HepG2 (cell line): ENCODE measurements around the gene GADD45GIP1.

ENCODE experiments used
- CHD4 ChIP-seq: fragments of 200-600 bp; sonication (generic); IDR thresholded peaks from 2 replicates; pipeline ENCODE4 v1.7.0; 2017; ENCODE audit warnings: mild to moderate bottlenecking, low read length, borderline replicate concordance
- CTCF ChIP-seq: sonication (generic); formaldehyde crosslinking; IDR thresholded peaks from 2 replicates; pipeline ENCODE4 v1.5.0; 2020; ENCODE audit warnings: mild to moderate bottlenecking, missing genetic modification reagents, moderate library complexity
- GPN1 ChIP-seq: sonication (generic); formaldehyde crosslinking; IDR thresholded peaks from 2 replicates; pipeline ENCODE4 v1.5.1; 2020; ENCODE audit warnings: missing genetic modification reagents, borderline replicate concordance
- HOXA7 ChIP-seq: sonication (generic); formaldehyde crosslinking; IDR thresholded peaks from 2 replicates; pipeline ENCODE4 v1.8.1; 2022; ENCODE audit warnings: mild to moderate bottlenecking, missing genetic modification reagents, moderate library complexity
- NR2F6 ChIP-seq, 2 experiments: IDR thresholded peaks; 2 replicates each; pipeline ENCODE4 v1.6.1; 2016; ENCODE audit warnings: antibody characterized with exemption in 1 of 2, mild to moderate bottlenecking in 1 of 2
- ZFAT ChIP-seq: sonication (generic); formaldehyde crosslinking; conservative IDR thresholded peaks from 2 replicates; pipeline ENCODE4 v1.8.1; 2023; ENCODE audit warnings: missing genetic modification reagents, inconsistent platforms
- ZNF235 ChIP-seq: sonication (generic); formaldehyde crosslinking; IDR thresholded peaks from 2 replicates; pipeline ENCODE4 v1.8.1; 2023; ENCODE audit warnings: mild to moderate bottlenecking, missing genetic modification reagents, borderline replicate concordance
- ZNF251 ChIP-seq: sonication (generic); formaldehyde crosslinking; IDR thresholded peaks from 2 replicates; pipeline ENCODE4 v1.9.0; 2021; ENCODE audit warnings: mild to moderate bottlenecking, missing genetic modification reagents
- ZNF644 ChIP-seq: IDR thresholded peaks from 2 replicates; pipeline ENCODE4 v1.6.1; 2016; ENCODE audit warnings: low read depth

GRCh38 chr19:12996406-12997094, 39.5 kb upstream of the GADD45GIP1 start:
- no peak for TF ChIP-seq ZNF644
- no peak for TF ChIP-seq NR2F6 (IDR thresholded peaks at IDR 0.05)
- peak; percentile 40; the same call in 1 of the 2 replicates for TF ChIP-seq NR2F6 (CRISPR knock-in tag; IDR thresholded peaks at IDR 0.05)
- peak; percentile 77 for TF ChIP-seq CTCF
- no peak for TF ChIP-seq CHD4
- TF ChIP-seq GPN1 (CRISPR knock-in tag), result no peak
- TF ChIP-seq ZNF251 (CRISPR knock-in tag), result 0 out of 2 replicates have a peak, but pooled peaks have one; percentile 21
- TF ChIP-seq HOXA7, result no peak
- TF ChIP-seq ZFAT (CRISPR knock-in tag), result no peak
- TF ChIP-seq ZNF235 (CRISPR knock-in tag), result no peak
